ENCODE results near the gene ZDHHC3.
"Not testable (repeated sequence)": the region's sequence is repeated elsewhere in the genome, so short reads cannot be mapped to it uniquely, and the experiment has no call there.

The ZDHHC3 gene

DNA sequence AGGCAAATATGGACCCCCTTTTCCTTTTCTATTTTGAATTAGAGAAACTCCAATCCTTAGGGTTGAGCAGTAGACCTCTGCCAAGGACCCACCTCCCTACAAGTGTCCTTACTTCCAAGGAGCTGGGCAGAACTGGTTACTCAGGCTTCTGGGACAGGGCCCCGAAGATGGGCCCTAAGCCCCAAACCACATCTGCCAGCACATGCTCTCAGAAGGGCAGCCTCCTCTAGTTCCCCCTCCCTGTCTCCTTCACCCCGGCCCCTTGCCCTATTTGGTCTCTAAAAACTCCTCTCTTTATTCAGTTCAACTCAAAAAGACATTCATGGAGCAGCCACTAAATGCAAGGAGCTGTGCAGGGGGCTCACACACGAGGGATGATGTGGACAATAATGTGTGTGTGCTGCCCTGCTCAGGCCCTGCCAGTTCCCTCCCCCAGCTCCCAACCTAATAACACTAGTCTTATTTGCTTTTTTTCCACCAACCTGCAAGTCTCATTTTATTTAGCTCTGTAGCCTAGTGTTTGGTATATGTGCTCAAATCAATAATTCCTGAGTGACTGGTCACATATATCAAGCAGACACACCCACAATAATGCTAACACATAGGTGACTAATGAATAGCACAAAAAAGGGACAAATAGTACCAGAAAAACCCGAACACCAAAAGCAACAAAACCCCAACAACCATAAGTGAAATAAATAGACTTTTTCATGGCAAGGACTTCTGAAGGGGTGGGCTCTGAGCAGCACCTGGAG lies 12.2 kb downstream of the ZDHHC3 start:
- DNase-seq = no peak

DNA sequence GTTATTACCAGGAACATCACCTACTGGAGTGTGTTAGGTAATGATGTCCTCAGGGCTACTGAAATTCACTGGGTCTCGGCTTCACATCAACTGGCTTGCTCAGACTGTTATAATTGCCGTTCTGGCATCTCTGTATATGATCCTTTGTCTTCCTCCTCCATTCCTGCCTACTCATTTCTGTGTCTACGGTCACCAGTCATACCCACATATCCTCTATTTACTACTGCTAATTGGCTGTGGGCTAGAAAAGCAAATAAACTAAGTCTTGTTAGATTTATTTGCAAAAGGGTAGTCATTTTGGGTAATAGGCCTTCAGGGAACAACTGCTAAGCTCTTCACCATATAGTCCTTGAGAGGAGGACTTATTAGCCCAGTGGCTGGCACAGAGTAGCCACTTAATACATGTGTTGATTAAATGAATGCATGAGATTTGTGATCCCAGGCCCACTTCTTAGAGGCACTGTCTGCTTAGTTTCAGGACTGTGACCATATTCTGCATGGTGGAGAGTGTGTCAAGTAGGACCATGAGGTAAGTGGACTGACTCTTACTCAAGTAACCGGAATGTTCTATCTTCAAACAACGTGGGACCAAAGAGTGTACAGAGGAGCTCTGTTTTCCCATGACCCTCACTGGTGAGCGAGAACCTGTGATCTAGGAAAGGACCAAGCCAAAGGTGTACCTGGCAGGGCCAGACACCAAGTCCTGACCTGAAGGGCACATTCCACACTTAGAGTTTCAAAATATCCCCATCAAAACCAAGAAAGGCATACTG lies 13.2 kb downstream of the ZDHHC3 start:
- no peak for DNase-seq

DNA sequence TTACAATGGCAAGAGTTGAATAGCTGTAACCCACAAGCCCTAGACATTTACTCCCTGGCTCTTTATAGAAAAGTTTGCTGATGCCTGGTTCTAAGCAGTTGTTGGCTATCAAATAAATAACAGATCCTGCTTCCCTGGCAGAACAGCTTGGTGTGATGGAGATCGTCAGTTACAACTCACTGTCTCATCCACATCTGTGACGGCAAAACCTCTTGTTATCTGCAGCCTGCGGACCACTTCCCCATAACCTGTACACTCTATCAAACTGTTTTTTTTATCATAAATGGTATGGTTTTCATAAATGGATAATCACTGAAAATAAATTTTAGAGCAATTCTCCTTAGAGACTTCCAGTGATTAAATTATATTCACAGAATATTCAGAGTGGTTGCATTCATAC lies 14.1 kb downstream of the ZDHHC3 start:
- no peak for DNase-seq

DNA sequence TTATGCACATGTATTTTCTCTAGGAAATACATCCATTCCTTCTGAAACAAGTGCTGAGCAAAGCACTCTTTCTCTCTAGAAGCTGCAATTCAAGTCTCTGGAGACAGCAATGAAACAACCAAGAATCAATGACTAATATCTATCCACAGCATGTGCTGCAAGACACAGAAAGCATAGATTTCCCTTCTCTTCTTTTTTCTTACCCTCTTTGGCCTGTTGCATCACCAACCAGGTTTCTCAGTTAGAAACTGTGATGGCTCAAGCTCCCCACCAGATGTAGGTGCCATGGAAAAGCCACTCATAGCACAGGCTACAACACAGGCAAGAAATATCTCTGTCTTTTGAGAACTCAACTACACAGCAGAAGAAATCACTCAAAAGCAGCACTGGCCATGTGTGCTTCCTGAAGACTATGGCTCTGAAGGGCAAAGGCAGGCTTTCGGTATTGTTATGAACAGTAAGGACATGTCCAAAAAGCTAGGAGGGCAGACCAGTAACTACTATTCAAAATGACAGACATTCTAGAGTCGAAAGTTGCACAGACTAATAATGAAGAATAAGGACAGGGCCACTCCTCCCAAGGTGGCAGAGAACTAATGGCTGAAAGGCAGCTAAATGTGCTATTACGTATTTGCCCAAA lies 15.5 kb downstream of the ZDHHC3 start:
- DNase-seq = no peak

DNA sequence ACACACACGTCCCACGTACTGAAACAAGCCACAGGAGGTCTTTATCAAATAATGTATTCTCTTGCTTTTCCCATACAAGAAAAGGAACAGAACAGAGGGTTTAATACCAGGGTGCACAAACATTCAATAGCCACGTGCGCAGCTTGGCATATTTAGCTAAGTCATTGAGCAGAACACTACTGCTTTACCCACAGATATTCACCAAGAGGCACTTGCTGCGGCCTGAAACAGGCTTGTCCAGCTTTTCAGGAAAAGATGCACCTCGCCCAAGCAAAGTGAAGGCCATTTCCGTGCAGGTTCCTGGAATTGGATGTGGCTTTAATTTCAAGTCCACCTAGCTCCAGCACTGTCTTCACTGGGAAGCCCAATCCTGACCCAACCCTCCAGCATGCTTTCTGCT lies 17.6 kb downstream of the ZDHHC3 start:
- DNase-seq = no peak

DNA sequence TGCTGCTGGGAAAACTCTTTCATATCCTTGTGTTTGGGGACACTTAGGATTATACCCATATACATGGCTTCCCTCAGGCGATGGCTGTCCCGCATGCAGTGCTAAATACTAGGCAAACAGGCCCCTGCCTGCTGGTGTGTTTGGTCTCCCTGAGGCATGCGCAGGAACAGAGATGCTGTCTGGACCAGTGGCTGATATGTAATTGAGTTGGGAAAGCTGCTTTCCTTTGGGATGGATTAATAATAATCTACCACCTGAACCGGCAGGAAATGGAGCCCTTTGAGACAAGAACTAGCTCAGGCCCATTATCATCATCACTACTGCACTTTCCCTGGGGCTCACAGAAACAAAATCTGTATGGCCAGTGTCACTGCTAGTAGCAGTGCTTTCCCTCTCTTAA lies 18.0 kb downstream of the ZDHHC3 start:
- DNase-seq = no peak

DNA sequence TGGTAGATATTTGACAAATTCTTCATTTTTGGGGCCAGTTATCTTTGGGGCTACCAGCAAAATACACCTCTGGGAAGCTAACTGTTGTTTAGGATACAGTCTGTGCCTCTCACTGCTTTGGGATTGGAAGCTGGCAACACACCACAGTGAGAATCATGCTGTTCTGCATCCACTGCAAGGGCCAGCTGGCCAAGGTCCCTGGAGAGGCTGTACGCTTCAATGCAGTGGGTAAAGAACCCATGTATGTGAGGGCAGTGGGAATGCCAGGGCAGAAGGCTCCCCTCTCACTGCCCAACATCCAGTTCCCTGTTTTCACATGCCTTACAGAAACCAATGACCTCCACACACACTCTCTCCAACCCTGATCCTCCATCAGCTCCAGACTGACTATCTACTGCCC lies 20.1 kb downstream of the ZDHHC3 start:
- DNase-seq = no peak

DNA sequence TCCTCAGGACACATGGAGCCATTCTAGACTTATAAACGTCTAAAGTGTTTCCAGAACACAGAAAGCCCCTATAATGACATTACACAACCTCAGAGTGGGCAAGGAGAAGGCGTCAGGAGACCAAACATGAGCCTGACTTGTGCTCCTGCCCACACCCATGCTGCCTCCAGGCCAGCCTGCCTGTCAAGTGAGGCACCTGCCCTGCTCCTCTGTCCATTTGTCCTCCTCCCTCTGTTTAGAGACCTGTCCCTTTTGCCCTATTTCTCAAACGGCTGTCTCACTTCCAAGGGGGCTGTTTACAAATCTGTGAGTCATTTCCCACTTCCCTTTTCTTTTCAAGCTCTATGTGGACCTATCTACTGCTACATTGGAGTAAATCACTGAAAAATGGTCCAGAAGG lies 21.0 kb downstream of the ZDHHC3 start:
- no peak for DNase-seq

DNA sequence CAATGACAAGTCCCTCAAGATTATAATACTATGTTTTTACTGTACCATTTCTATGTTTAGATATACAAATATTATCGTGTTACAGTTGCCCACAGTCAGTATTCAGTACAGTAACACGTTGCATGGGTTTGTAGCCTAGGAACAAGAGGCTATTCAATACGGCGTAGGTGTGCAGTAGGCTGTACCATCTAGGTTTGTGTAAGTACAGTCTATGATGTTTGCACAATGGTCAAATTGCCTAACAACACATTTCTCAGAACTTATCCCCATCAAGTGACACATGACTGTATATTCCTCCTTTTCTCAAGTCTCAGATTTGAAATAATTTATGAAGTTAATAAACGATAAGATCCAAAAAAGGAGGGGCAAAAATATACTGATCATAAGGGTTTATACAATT lies 21.7 kb downstream of the ZDHHC3 start:
- no peak for DNase-seq

DNA sequence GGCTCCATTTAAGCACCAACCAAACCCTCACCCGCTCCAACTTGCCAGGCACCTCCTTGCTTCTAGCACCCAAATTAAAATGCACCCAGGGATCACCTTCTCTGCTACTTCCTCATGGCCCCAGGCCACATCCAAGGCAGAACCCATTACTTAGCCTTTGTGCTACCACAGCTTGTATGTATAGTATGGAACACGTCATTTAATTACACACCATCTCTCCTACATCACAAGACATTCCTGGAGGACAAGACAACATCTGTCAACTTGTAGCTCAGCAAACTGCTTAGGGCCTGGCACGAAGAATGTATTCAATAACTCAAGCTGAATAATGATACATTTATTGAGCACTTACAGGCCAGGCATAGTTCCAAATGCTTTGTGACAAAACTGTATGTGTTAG lies 23.3 kb downstream of the ZDHHC3 start:
- no peak for DNase-seq

DNA sequence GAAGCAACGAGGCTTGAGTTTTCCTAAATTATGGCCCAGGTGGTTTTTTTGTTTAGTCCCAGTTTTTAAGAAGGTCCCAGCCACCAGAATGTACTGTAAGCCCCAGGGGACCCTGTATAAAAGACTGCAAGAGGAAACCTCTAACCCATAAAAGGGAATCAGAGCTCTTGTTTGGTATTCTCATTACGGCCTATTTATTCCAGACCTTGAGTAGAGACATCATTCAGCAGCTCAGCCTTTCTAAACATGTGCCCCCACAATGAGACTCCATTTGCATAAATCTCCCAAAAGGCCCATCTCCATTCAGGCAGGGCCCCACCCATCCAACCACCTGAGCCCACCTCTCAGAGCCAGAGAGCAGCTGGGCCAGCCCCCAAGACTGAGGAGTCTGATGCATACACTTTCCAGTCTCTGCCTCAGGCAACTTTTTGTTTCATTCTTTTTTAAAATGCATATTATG lies 25.7 kb downstream of the ZDHHC3 start:
- no peak for DNase-seq

DNA sequence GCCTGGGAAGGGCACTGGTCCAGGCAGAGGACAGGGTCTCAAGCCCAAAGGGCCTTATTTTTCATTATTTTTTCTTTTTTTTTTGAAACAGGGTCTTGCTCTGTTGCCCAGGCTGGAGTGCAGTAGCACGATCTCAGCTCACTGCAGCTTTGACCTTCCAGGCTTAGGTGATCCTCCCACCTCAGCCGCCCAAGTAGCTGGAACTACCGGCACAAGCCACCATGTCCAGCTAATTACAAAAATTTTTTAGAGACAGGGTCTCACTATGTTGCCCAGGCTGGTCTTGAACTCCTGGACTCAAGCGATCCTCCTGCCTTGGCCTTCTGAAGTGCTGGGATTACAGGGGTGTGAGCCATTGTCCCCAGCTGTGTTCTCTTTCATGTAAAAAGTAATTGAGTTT lies 26.2 kb downstream of the ZDHHC3 start:
- DNase-seq = not testable (repeated sequence)

DNA sequence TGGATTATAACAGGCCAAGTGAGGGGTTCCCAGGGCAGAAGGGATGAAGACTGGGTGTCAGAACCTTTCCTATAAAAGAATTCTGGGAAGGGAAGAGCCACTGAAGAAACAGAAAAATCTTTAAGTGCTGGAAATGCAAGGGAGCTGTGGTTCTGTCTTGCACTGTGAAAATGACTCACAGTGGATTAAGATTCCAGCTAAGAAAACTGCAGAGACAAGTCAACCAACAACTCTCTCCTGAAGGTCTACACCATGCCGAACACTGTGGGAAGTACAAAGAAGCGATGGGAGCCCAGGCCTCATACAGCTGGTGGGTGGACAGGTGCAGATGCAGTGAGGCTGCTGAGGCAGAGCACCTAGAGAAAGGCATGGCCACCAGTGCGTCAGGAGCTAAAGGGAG lies 27.7 kb downstream of the ZDHHC3 start:
- no peak for DNase-seq

DNA sequence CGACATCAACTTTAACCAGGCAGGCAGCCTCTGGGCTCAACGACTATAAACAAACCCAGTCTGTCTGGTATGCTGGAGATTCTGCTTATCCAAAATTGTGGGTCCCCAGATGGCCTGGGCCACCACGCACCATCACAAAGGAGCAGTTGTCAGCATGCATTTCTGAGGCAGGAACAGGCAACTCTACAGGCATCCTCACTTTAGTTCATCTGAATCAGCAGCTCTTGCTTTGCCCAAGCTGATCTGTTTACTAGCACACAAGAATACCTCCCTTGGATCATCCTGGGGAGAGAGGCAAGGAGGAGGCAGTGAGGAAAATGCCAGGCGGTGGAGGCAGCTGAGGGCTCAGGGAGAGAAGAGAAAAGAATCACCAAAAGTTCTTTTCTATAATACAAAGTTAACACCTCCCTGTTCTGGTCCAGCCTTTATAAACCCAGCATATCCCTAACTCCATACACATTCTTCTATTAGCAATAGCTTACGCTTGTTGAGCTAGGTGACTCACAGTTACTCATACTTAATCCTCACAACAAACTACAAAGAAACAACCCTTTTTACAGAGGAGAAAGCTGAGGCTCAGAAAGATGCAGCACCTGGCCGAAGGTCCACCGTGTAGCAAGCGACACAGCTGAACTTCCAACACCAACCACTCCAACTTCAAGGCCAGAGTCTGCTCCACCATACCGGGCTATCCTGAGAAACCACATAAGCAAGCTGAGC lies 33.6 kb downstream of the ZDHHC3 start:
- no peak for DNase-seq

DNA sequence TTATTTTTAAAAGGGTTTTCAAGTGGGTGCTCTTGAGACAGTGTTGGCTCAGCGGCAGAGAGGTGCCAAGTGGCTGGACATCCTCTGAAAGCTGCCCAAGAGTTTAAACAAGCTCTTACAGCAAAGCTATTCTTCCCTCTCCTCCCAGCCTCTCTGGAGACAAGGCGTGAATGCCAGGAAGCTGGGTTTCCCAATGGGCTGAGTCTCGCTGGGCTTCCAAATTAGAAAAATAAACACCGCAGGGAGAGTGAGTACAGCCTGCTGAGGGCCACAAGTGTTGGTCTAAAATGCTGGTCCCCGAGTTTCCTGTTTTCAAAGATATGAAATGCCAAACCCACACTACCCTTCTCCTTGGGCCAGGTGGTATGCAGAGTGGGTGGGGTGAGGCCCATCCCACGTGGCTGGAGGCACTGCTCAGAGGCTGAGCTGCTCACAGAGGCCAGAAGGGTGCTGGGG lies 36.4 kb downstream of the ZDHHC3 start:
- no peak for DNase-seq

DNA sequence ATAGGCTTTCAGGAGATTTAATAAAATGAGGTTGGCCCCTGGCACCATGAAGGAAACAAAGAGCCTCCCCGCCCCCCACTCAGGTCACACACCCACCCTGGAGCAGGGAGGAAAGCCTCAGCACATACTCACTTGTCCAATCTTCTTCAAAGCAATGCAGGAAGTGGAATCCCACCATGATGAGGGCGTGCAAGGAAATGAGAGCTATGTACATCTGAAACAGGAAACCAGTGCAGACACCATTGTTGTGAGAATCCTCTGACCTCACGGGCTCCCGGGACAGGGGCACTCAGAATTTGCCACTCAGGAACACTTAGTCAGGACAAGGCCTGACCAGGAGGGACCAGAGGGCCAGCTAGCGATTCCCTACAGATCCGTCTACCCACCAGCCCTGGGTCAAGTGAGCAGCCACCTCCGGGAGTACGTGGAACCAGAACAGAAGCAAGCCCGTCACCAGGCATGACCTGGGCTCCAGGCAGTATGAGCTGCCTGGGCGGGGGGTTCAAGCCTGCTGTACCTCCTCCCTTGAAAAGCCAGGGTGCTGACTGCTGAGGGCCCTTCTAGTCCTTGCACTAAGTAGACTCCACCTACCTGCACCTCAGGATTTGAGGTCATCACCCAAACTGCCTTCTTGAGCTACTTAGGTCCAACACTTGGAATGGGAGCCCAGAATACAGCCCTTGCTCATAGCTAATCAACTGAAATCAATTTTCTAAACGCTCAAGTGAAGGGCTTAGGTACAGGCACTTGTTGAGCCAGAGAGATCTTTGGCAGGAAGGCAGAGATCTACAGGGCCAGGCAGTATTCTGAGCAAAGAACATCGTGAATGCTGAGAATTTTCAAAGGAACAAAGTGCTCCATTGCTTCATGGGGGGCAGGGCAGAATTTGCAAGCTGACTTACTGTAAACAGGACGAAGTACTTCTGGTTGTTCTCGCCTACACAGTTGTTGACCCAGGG lies 42.7 kb downstream of the ZDHHC3 start:
- no peak for DNase-seq

DNA sequence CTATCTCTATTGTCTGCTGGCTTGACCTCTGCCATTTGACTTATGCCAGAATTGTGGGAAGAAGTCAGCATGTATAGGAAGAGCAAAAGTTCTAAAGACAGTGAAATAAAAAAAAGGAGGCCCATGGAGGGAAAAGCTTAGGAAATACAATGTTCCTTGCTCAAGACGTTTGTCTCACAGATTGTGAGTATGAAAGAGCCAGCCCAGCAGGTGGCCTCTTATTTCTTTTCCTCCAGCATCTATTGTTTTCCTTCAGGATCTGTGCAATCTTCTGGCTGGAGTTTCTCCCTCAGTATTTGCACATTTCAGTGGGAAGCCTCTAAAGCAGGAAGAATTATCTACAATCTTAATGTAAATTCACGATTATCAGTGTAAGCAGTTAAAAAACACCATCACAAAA lies 43.7 kb downstream of the ZDHHC3 start:
- no peak for DNase-seq

DNA sequence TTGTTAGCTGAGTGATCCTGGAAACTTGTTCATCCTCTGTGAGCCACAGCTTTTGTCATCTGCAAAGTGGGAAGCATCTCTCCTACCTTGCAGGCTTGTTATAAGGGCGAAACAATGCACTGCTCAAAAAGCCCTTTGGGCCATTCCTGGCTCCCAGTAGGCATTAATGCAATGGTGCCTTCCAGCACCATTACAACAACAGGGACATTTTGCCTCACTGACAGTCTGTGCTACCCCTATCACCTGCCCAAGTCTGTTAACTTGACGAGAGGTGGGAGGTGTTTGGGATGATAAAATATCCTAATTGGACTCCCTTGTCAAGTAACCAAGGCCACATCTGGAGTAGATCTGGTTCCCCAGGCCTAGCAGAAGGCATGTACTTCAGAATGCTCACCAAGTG lies 44.2 kb downstream of the ZDHHC3 start:
- DNase-seq = no peak

DNA sequence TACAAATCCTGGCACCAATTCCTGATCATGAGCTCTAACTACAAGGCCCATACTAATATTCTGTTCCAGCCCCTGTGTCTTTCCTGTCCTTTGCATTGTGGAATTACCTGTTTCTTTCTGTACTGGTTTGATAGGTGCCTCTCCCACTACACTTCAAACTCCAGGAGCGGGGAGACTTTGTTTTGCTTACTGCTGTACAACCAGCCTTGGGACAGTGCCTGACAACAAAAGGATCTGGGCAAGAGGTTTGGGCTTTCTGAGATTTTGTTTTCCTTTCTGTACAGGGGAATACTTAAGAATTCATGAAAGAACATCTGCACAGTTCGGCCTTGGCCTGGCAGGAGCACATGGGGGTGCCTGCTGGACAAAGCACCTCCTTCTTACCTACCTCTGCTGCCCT lies 45.1 kb downstream of the ZDHHC3 start:
- DNase-seq = no peak

DNA sequence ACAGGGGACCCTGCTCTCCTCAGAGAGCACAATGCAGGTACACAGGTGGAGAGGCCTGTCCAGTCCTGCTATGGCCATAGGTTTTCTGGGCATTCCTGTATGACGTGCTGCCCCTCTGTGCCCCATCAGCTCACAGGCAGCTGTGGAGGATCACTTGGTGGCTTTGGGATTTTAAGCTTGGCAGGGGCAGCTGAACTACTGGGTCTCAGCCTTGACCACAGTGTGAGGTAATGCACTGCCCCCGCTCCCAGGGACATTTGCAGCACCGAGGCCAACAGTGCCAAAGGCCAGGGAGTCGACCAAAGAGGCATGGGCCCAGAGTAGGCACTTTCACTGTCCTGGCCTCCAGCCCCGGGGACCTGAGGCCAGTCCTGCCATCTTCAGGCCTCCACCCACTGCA lies 46.2 kb downstream of the ZDHHC3 start:
- DNase-seq = no peak

DNA sequence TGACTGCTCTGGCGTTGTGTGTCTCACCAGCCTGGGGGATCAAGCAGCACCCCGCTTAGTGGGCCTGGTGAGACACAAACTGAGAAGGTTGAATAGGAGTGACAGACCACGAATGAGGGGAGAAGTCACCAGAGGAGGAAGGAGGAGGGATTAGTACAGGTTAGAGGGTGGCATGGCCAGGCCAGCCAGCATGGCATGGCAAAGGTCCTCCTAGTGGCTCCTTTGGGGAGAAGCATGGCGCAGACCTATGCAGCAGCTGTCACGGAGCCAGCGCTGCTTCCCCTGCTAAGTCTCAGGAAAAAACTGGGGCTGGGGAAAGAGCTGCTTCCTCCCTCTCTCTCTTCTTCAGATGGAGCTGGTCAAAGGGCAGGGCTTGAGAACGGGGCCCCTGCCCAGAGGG lies 48.6 kb downstream of the ZDHHC3 start:
- DNase-seq = no peak

DNA sequence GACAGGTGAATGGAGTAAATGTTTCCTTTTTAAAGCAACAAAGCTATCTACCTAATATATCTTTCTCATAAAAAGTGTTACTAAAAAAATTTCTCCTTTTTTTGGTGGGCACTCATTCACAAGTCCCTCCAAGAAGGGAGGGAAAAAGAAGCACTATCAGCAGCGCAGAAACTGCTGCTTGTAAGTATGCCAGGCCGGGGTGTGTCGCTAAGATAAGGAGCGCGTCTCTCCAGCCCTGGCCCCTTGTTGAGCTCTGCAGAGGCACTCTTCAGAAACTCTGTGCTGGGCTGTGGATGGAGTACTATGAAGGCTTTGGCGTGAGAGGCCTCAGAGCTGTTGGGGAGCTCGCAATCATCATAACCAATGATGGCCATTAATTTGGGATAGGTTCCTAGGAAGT lies 49.1 kb downstream of the ZDHHC3 start:
- no peak for DNase-seq
